Stimulated activated CD8-positive, alpha-beta memory T cell treated with anti-CD3 and anti-CD28 coated beads, Interleukin-7, amount 100 ng/mL, for 48 hours (primary cell): ENCODE results near the gene PAPOLG.
A peak's percentile ranks its signal among the peaks of the same experiment; 100 is the strongest.
"Not testable (repeated sequence)": the region's sequence is repeated elsewhere in the genome, so short reads cannot be mapped to it uniquely, and the experiment has no call there.

Experiments used
- DNase-seq, 2 donors: peaks; one replicate each; pipeline ENCODE4 v3.0.0-alpha.2; 2020; ENCODE audit warnings: low read depth in 1 of 2; ENCODE audit errors: extremely low read depth in 1 of 2

The PAPOLG gene

GRCh38 chr2:60821587-60822302, 65.7 kb downstream of the PAPOLG start:
- DNase-seq: no peak

DNA sequence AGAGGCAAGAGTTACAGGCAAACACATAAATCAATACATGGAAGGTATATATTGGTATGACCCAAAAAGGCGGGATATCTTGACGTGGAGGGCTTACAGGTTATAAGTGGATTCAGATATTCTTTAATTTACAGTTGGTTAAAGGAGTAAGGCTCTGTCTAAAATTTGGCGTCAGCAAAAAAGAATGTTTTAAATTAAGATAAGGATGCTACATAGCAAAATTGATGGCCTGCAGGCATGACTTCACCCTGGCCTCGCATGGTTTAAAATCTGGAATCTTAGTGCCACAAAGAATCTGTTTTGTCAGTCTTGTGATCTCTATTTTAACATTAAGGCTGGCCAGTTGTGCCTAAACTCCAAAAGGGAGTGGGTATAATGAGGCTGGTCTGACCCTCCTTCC, 66.9 kb downstream of the PAPOLG start:
- no peak for DNase-seq

- no peak for DNase-seq
Observed at GRCh38 chr2:60823694-60824305, 67.7 kb downstream of the PAPOLG start.

DNA sequence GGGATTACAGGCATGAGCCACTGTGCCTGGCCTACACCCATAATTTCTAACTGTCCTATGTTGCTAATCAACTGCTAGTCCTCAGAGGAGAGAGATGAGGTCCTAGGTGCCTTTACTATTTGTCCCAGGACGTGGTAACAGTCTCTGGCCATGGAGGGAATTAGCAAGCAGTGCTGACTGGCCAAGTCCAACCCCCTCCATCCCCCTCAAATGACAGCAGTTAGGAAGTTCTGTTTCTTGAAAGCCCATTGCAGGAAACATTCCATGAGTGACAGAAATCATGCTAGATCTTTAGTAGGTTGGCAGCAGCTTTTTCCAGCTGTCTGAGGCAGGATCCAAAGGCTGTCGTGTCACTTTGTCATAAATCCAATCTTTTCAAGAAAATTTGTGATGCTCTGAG, 69.6 kb downstream of the PAPOLG start:
- DNase-seq: no peak

DNA sequence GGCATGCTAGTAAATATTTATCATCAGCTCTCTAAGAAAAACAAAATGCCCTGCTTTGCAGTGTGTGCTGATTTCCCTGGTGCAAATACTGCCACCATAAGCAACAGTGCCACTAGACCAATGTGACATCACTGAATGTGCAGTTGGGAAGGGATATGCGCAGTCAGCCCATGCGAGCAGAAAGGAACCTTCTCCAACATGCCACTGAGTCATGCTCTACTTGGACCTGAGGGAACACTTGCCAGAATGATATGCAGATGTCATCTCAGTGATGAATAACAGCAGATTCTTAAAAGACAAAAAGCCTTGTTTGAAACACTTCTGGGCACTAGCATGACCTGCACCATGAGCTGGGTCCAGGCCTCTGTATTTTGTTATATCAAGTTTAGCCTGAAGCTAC, 70.0 kb downstream of the PAPOLG start:
- no peak for DNase-seq

DNA sequence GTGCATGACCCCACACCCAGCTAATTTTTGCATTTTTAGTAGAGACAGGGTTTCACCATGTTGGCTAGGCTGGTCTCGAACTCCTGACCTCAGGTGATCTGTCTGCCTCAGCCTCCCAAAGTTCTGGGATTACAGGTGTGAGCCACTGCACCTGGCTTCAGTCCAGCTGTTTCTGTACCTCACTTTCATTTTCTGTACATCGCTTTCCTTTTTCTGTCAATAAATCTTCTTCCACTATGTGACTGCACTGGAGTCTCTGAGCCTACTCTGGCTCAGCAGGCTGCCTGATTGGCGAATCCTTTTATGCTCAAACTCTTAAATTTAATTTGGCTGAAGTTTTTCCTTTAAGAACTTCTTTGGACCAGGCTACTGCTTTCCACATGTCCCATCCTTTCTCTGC, 70.8 kb downstream of the PAPOLG start:
- DNase-seq: not testable (repeated sequence)

GRCh38 chr2:60827369-60827768, 71.3 kb downstream of the PAPOLG start:
- DNase-seq: no peak

GRCh38 chr2:60830991-60831390, 74.9 kb downstream of the PAPOLG start:
- DNase-seq: no peak

- no peak for DNase-seq
Observed at GRCh38 chr2:60831921-60832320, 75.9 kb downstream of the PAPOLG start.

DNA sequence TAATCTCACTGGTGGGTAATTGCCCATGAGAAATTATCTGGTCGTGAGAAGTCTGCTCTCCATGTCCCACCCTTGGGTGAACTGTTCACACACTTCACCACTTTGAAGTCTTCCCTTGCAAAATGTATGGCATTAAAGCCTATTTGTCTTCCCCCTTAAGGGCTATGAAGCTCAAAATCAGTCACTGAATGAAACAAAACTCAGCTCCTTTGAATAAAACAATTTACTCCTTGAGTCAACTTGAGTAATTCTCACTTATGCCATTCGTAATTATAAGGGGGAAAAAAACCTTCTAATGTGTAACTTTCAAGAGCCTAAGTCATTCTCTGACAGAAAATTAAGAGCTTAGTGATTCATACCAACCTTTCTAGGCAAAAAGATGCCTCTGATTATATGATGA, 76.6 kb downstream of the PAPOLG start:
- no peak for DNase-seq

DNA sequence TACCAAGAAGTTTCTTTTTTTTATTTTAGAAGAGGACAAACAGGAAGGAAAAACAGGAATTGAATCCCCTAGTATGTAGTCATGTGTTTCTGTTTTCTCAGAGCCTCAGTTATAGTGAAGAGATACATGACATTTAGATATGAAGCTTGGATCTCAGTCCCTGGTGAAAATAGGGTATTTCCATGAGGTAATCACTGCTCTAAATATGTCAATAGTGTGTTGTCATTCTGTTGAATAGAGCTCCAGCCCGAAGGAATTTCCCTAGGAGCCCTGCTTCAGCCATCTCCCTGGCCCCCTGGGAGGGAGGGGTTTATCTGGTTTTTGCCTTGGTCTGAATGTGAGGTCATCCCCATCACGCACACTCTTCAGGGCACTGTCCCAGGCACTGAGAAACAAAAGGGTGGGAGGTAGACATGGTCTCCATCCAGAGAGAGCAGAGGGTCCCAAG, 78.2 kb downstream of the PAPOLG start:
- no peak for DNase-seq

DNA sequence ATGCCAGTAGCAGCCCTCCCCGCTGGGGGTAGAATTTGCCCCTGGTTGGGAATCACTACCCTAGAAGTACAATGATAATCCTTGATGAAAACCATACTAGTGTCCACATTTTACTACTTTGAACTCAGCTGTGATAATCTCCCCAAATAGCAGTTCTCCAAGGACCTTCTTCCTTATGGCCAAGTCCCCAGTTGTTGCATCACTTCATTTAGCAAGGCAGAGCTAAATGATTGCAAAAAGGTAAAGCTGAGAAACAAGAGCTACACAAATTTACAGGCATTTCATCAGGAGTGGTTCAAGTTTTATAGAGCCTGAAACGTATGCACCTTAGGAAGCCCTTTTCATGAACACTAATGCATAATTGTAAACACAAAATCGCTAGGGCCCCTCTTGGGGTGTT, 80.4 kb downstream of the PAPOLG start:
- DNase-seq: no peak

- no peak for DNase-seq
Observed at GRCh38 chr2:60837123-60837522, 81.1 kb downstream of the PAPOLG start.

DNA sequence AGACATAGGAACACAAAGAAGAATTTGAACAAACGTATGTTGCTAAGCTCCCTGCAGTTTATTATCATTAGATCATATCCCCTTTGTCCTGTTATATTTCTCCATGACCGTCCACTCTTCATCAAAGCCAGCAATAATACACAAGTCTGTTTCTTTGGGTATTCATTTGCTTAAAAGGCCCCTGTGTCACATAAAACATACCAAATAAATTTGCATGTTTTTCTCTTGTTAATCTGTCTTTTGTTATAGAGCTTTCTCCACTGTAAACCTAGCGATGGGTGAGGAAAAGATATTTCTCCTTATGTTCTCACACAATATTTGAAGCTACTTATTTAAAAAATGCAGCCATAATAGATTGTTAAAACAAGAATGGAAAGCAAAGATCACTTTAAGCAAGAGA, 82.4 kb downstream of the PAPOLG start:
- no peak for DNase-seq

DNA sequence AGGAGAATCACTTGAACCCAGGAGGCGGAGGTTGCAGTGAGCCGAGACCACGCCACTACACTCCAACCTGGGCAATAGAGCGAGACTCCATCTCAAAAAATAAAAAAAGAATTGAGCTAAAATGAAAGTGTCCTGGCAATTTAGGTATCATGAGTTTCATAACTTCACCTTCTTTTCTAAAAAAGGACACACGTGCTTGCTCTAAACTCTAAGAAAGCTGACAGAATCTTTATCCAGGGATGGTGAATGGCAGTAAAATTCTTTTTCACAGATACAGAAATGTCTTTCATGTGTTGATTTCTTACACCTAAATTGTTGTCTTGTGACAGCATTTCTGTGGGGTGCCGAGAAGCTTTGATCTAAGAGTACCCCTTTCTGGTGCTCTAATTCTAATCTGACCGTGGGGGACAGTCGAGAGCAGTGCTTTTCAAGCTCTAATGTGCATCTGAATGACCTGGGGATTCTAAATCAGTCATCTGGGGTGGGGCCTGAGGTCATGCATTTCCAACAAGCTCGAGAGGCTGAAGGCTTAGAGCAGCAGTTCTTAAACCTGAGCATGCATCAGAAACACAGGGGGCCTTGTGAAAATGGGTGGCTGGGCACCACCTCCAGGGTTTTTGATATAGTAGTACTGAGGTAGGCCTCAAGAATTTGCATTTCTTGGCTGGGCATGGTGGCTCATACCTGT, 83.2 kb downstream of the PAPOLG start:
- no peak for DNase-seq

DNA sequence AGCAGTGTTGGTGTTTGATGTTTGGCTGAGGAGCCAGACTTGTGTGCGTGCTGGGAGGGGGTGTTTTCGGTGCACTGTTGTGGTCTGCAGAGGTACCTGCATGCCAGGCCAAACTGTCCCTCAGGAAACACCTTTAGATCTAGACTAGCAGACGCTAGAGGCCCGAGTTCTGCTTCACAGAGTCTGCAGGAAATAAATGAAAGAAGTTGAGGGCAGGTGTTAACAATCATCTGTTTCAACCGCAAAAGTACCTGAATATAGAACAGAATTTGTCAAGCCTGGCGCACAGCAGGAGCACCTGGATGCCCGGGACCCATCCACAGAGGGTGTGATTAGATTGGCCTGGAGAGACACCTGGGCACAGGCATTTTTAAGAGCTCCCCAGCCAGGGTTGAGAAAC, 84.8 kb downstream of the PAPOLG start:
- no peak for DNase-seq

- no peak for DNase-seq
Observed at GRCh38 chr2:60843006-60843405, 86.9 kb downstream of the PAPOLG start.

- peak in 1 of 2 donors; percentile 15 for DNase-seq
Observed at GRCh38 chr2:60844105-60844504, 88.0 kb downstream of the PAPOLG start.

- DNase-seq: no peak
Observed at GRCh38 chr2:60847854-60848253, 91.8 kb downstream of the PAPOLG start.
